Activated naive CD4-positive, alpha-beta T cell treated with anti-CD3 and anti-CD28 coated beads, Interleukin-2, amount 10 ng/mL, durations not matched to agents 7 days and 5 days (primary cell): ENCODE measurements around the gene PRRX2.
A peak's percentile ranks its signal among the peaks of the same experiment; 100 is the strongest.
"Not testable (repeated sequence)": the region's sequence is repeated elsewhere in the genome, so short reads cannot be mapped to it uniquely, and the experiment has no call there.

Source experiments
- CTCF ChIA-PET: fragments of 350-600 bp; sonication (Branson Sonifier 250); formaldehyde crosslinking; loops from one replicate; lab custom pipeline; 2021; ENCODE audit warnings: antibody characterized with exemption; lab: Charles Lee
- DNase-seq: peaks from one replicate; pipeline ENCODE4 v3.0.0-alpha.2; 2020
- H3K27ac Mint-ChIP-seq: one replicate; pipeline ENCODE4 v1.8.0; 2021; ENCODE audit warnings: mild to moderate bottlenecking, moderate library complexity, mixed read lengths
- H3K27me3 Mint-ChIP-seq: one replicate; pipeline ENCODE4 v1.8.0; 2021; ENCODE audit warnings: mild to moderate bottlenecking, mixed read lengths
- H3K36me3 Mint-ChIP-seq: one replicate; pipeline ENCODE4 v1.8.0; 2021; ENCODE audit warnings: mixed read lengths
- H3K4me1 Mint-ChIP-seq: one replicate; pipeline ENCODE4 v1.8.0; 2021; ENCODE audit warnings: mixed read lengths
- H3K4me3 Mint-ChIP-seq: one replicate; pipeline ENCODE4 v1.8.0; 2021; ENCODE audit warnings: mild to moderate bottlenecking, moderate library complexity, mixed read lengths
- H3K9me3 Mint-ChIP-seq: one replicate; pipeline ENCODE4 v1.8.0; 2021; ENCODE audit warnings: mixed read lengths

PRRX2 gene

GRCh38 chr9:129751841-129752801 is 86.7 kb downstream of the PRRX2 start:
- no peak for DNase-seq
- H3K9me3 Mint-ChIP-seq: no peaks in the 10 kb centered on the region
- CTCF ChIA-PET: interaction anchor here (0.6 to 0.8 kb wide), 2 partner anchors 10 to 14 kb away, joined by 3 to 4 read pairs; no protein-coding TSS in a partner anchor
- no peaks in the 10 kb centered on the region for H3K36me3 Mint-ChIP-seq
- peaks cover 63% of the 10 kb centered on the region for H3K27me3 Mint-ChIP-seq
- no peak overlapping the region for H3K27ac Mint-ChIP-seq
- H3K4me1 Mint-ChIP-seq: peaks cover 19% of the 10 kb centered on the region
- H3K4me3 Mint-ChIP-seq: no peak overlapping the region

GRCh38 chr9:129752900-129753729 is 87.7 kb downstream of the PRRX2 start, which contains the start of gene PTGES:
Gene PTGES (minus strand): TSS chr9:129753042. CDS start chr9:129753012, 30 bp downstream.
- CTCF ChIA-PET: no interaction called here
- peak; percentile 71 for DNase-seq
- no peaks in the 10 kb centered on the region for H3K9me3 Mint-ChIP-seq
- H3K27ac Mint-ChIP-seq: no peak within 1 kb of the TSS
- peaks cover 28% of the 10 kb centered on the region for H3K4me1 Mint-ChIP-seq
- no peak within 1 kb of the TSS for H3K4me3 Mint-ChIP-seq
- H3K27me3 Mint-ChIP-seq: peaks cover 62% of the 10 kb centered on the region
- H3K36me3 Mint-ChIP-seq: no peaks in the 10 kb centered on the region

GRCh38 chr9:129755151-129755550 is 89.7 kb downstream of the PRRX2 start:
- CTCF ChIA-PET: interaction anchor here (1.0 to 2.7 kb wide), 2 partner anchors 28 to 35 kb away, joined by 3 to 9 read pairs; no protein-coding TSS in a partner anchor
- H3K27me3 Mint-ChIP-seq: peaks cover 65% of the 10 kb centered on the region
- no peaks in the 10 kb centered on the region for H3K36me3 Mint-ChIP-seq
- H3K4me3 Mint-ChIP-seq: no peak overlapping the region
- no peak for DNase-seq
- no peak overlapping the region for H3K27ac Mint-ChIP-seq
- no peaks in the 10 kb centered on the region for H3K9me3 Mint-ChIP-seq
- peaks cover 32% of the 10 kb centered on the region for H3K4me1 Mint-ChIP-seq

- Mint-ChIP-seq H3K4me1 (peaks cover 32% of the 10 kb centered on the region), H3K27me3 (peaks cover 62% of the 10 kb centered on the region), H3K9me3 (no peaks in the 10 kb centered on the region), H3K36me3 (no peaks in the 10 kb centered on the region), H3K27ac (no peak overlapping the region), H3K4me3 (no peak overlapping the region)
- no peak for DNase-seq
- CTCF ChIA-PET: interaction anchor here (1.0 to 2.7 kb wide), 3 partner anchors 10 to 44 kb away, joined by 3 to 9 read pairs (median 3); no protein-coding TSS in a partner anchor
Measured at GRCh38 chr9:129756191-129756590, 90.7 kb downstream of the PRRX2 start.

GRCh38 chr9:129757045-129757444 is 91.6 kb downstream of the PRRX2 start:
- Mint-ChIP-seq H3K36me3 (no peaks in the 10 kb centered on the region), H3K27me3 (peaks cover 58% of the 10 kb centered on the region), H3K4me3 (no peak overlapping the region), H3K27ac (no peak overlapping the region), H3K9me3 (no peaks in the 10 kb centered on the region), H3K4me1 (peaks cover 32% of the 10 kb centered on the region)
- CTCF ChIA-PET: interaction anchor here (2.7 kb wide), 1 partner anchor 30 kb away, joined by 9 read pairs; no protein-coding TSS in a partner anchor
- peak; percentile 34 for DNase-seq

GRCh38 chr9:129759319-129759718 is 93.9 kb downstream of the PRRX2 start:
- no peaks in the 10 kb centered on the region for H3K9me3 Mint-ChIP-seq
- no peak overlapping the region for H3K27ac Mint-ChIP-seq
- H3K27me3 Mint-ChIP-seq: peaks cover 36% of the 10 kb centered on the region
- H3K4me3 Mint-ChIP-seq: no peak overlapping the region
- H3K36me3 Mint-ChIP-seq: no peaks in the 10 kb centered on the region
- peaks cover 21% of the 10 kb centered on the region for H3K4me1 Mint-ChIP-seq
- DNase-seq: no peak
- CTCF ChIA-PET: interaction anchor here (1.0 to 1.3 kb wide), 2 partner anchors 22 to 27 kb away, joined by 3 to 4 read pairs; no protein-coding TSS in a partner anchor

GRCh38 chr9:129759804-129760502 is 94.5 kb downstream of the PRRX2 start:
- CTCF ChIA-PET: interaction anchor here (0.7 to 1.3 kb wide), 2 partner anchors 23 to 34 kb away, joined by 3 read pairs; no protein-coding TSS in a partner anchor
- no peak for DNase-seq
- no peak overlapping the region for H3K27ac Mint-ChIP-seq
- H3K27me3 Mint-ChIP-seq: peaks cover 29% of the 10 kb centered on the region
- H3K9me3 Mint-ChIP-seq: no peaks in the 10 kb centered on the region
- H3K4me1 Mint-ChIP-seq: peaks cover 21% of the 10 kb centered on the region
- H3K36me3 Mint-ChIP-seq: no peaks in the 10 kb centered on the region
- H3K4me3 Mint-ChIP-seq: no peak overlapping the region

- H3K27me3 Mint-ChIP-seq: peaks cover 22% of the 10 kb centered on the region
- peaks cover 21% of the 10 kb centered on the region for H3K4me1 Mint-ChIP-seq
- H3K9me3 Mint-ChIP-seq, H3K36me3 Mint-ChIP-seq, H3K27ac Mint-ChIP-seq, DNase-seq, H3K4me3 Mint-ChIP-seq: not testable (repeated sequence)
- CTCF ChIA-PET: interaction anchor here (0.7 to 1.6 kb wide), 2 partner anchors 11 to 35 kb away, joined by 3 to 4 read pairs; no protein-coding TSS in a partner anchor
Measured at GRCh38 chr9:129760784-129761183, 95.3 kb downstream of the PRRX2 start.

- CTCF ChIA-PET: interaction anchor here (1.3 to 1.6 kb wide), 2 partner anchors 12 to 22 kb away, joined by 3 to 4 read pairs; no protein-coding TSS in a partner anchor
- H3K27me3 Mint-ChIP-seq: peaks cover 19% of the 10 kb centered on the region
- H3K27ac Mint-ChIP-seq: no peak overlapping the region
- no peak for DNase-seq
- H3K9me3 Mint-ChIP-seq: no peaks in the 10 kb centered on the region
- H3K36me3 Mint-ChIP-seq: no peaks in the 10 kb centered on the region
- peaks cover 19% of the 10 kb centered on the region for H3K4me1 Mint-ChIP-seq
- no peak overlapping the region for H3K4me3 Mint-ChIP-seq
Measured at GRCh38 chr9:129761293-129761900, 96.0 kb downstream of the PRRX2 start.

GRCh38 chr9:129761901-129762369 is 96.5 kb downstream of the PRRX2 start:
- CTCF ChIA-PET: interaction anchor here (1.3 to 1.6 kb wide), 2 partner anchors 12 to 22 kb away, joined by 3 to 4 read pairs; no protein-coding TSS in a partner anchor
- H3K36me3 Mint-ChIP-seq: no peaks in the 10 kb centered on the region
- H3K4me3 Mint-ChIP-seq: no peak overlapping the region
- no peak overlapping the region for H3K27ac Mint-ChIP-seq
- H3K27me3 Mint-ChIP-seq: peaks cover 19% of the 10 kb centered on the region
- no peak for DNase-seq
- H3K9me3 Mint-ChIP-seq: no peaks in the 10 kb centered on the region
- H3K4me1 Mint-ChIP-seq: peaks cover 15% of the 10 kb centered on the region

GRCh38 chr9:129762370-129762984 is 97.0 kb downstream of the PRRX2 start:
- H3K4me1 Mint-ChIP-seq, DNase-seq, H3K4me3 Mint-ChIP-seq, H3K36me3 Mint-ChIP-seq, H3K27ac Mint-ChIP-seq, H3K9me3 Mint-ChIP-seq: not testable (repeated sequence)
- peaks cover 19% of the 10 kb centered on the region for H3K27me3 Mint-ChIP-seq
- CTCF ChIA-PET: interaction anchor here (0.6 to 1.6 kb wide), 4 partner anchors 11 to 28 kb away, joined by 3 to 5 read pairs (median 4); no protein-coding TSS in a partner anchor
